DND-41 (cell line): ENCODE data around the gene IL18RAP.

Source experiments
- CTCF ChIP-seq: IDR thresholded peaks from 2 replicates; pipeline ENCODE4 v1.5.1; 2012; ENCODE audit warnings: borderline replicate concordance, low read length, moderate library complexity, mild to moderate bottlenecking; ENCODE audit not compliant: poor library complexity, severe bottlenecking; ENCODE audit errors: extremely low read depth
- EZH2 ChIP-seq: IDR thresholded peaks from 3 replicates; pipeline ENCODE4 v1.6.1; 2012; ENCODE audit warnings: borderline replicate concordance, low read depth, mild to moderate bottlenecking, moderate library complexity, low read length, inconsistent platforms; ENCODE audit not compliant: severe bottlenecking

- TF ChIP-seq CTCF: no peak
- no peak for TF ChIP-seq EZH2
These were observed 30.9 kb upstream of the IL18RAP start for GRCh38 chr2:102392096-102392495.
